Brain pericyte (primary cell): ENCODE measurements around the gene CEACAM18.

Experiments
- DNase-seq: peaks from one replicate; pipeline ENCODE4 v3.0.0-alpha.2; 2012; ENCODE audit warnings: low read depth, low spot score

The CEACAM18 gene

DNA sequence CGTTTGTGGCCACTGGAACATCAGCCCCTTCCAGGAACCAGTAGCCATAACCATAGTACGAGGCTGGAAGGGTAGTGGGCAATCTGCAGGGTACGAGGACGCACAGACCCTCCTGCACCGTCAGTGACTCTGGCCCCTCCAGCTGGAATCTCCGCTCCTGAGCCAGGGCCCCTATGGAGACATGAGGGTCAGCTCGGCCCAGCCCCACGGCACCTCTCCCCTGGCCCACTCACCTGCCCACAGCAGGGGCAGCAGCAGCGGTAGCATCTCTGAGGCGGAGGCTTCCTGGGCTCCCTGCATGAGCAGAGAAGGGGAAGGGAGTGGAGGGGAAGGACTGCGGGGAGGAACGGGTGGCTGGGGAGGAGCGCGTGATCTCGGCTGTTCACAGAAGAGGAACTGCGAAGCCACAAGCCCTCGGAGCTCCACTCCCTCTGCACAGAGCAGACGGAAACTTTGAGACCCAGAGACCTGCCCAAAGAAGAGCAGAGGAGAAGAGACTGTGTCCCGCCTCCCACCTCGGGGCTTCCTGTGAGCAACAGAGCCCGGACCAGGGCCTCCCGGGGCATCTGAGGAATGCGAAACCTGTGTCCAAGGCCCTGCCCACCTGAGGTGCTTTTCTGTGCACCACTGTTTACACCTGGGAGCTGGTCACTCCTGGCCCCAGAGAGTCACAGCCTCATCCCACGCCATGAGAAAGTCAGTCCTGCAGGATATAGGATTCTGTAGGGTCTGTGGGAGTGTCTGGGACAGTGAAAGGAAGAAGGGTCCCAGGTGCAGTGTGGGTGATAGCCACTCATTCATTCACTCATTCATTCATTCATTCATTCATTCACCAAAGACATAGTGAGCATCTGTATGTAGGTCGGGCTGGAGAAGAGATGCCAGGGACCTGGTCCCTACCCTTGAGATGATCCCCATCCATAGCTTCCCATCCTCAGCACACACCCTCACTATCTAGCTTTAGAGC lies 53.3 kb downstream of the CEACAM18 start, which contains the start of gene SIGLEC6:
Gene SIGLEC6, minus strand, starts transcription at position 322 of the 967 bp plus-strand sequence. Its CDS starts 22 bp downstream, at position 300.
- no peak for DNase-seq

DNA sequence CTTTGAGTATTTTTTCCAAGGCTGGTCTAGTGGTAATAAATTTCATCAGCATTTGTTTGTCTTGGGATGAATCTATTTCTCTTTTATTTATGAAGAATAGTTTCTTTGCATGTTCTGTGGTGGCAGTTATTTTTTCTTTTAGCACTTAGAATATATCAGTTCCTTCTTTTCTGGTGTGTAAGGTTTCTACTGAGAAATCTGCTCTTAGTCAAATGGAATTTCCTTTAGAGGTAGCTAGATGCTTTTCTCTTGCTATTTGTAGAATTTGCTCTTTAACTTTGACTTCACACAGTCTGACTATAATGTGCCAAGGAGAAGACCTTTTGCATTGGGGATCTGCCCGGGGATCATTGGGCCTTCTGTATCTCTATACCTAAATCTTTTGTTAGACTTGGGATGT lies 57.2 kb downstream of the CEACAM18 start:
- DNase-seq: no peak

DNA sequence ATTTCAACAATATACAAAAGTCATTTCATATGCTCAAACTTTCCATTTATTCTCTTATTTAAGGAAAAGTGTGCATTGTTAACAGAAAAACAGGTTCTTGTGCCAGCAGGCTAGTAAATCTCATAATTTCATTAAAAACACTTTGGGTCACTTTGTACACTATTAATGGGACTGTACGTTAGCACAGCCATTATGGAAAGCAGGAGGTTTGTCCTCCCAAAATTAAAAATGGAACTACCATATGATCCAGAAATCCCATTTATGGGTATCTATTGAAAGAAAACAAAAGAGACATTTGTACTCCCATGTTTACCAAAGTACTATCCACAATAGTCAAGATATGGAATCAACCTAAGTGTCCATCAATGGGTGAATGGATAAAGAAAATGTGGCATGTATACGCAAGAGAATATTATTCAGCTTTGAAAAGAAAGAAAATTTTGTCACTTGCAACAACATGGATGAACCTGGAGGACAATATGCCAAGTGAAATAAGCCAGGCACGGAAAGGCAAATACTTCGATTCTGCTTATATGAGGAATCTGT lies 61.6 kb downstream of the CEACAM18 start:
- no peak for DNase-seq
